ENCODE measurements around the gene TECPR2.

TECPR2 gene

DNA sequence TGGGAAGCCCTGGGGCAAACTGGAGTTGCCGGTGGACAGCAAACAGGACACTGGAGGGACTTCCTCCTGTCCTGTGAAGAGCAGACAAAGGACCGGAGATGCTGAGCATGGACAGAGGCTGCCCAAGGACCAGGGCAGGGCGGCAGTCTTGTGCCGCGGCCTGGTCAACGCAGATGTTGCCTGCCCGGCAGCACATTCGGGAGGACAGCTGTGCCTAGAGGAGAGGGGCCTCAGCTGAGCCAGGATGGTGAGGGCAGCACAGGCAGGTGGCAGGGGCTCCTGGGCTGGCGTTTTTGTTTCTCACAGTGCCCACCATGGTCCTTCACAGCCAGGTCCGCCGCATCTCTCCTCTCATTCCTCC, 133.6 kb downstream of the TECPR2 start:
- Histone ChIP-seq H3K9ac (ENCODE audit: low read length in 2 of 2) (no peak overlapping the region), H3K36me3 (ENCODE audit: control insufficient read depth in 2 of 2, insufficient read depth in 2 of 2, low read length in 2 of 2) (peaks cover 14 to 21% of the 10 kb centered on the region in 2 donors), H3K4me1 (ENCODE audit: control insufficient read depth, insufficient read depth, low read length) (peaks cover 6% of the 10 kb centered on the region), H3K9me3 (ENCODE audit: control insufficient read depth in 2 of 2, low read length in 2 of 2) (no peaks in the 10 kb centered on the region), H3K27ac (ENCODE audit: low read length) (no peak overlapping the region), H3K4me3 (ENCODE audit: low read length in 2 of 2) (no peak overlapping the region), H3K27me3 (ENCODE audit: control insufficient read depth in 1 of 2, insufficient read depth in 2 of 2, low read length in 2 of 2) (no peaks in the 10 kb centered on the region)

GRCh38 chr14:102496958-102497744, 134.4 kb downstream of the TECPR2 start:
- no peak overlapping the region for H3K4me3 ChIP-seq (ENCODE audit: low read length in 2 of 2)
- H3K27me3 ChIP-seq (ENCODE audit: control insufficient read depth in 1 of 2, insufficient read depth in 2 of 2, low read length in 2 of 2) = no peaks in the 10 kb centered on the region
- no peak overlapping the region for H3K27ac ChIP-seq (ENCODE audit: low read length)
- H3K4me1 ChIP-seq (ENCODE audit: control insufficient read depth, insufficient read depth, low read length) = peaks cover 6% of the 10 kb centered on the region
- no peaks in the 10 kb centered on the region for H3K9me3 ChIP-seq (ENCODE audit: control insufficient read depth in 2 of 2, low read length in 2 of 2)
- H3K36me3 ChIP-seq (ENCODE audit: control insufficient read depth in 2 of 2, insufficient read depth in 2 of 2, low read length in 2 of 2) = peaks cover 14 to 21% of the 10 kb centered on the region in 2 donors
- no peak overlapping the region for H3K9ac ChIP-seq (ENCODE audit: low read length in 2 of 2)

GRCh38 chr14:102497998-102498677, 135.4 kb downstream of the TECPR2 start:
- Histone ChIP-seq H3K4me3 (ENCODE audit: low read length in 2 of 2) (no peak overlapping the region), H3K4me1 (ENCODE audit: control insufficient read depth, insufficient read depth, low read length) (peaks cover 6% of the 10 kb centered on the region), H3K27ac (ENCODE audit: low read length) (no peak overlapping the region), H3K9me3 (ENCODE audit: control insufficient read depth in 2 of 2, low read length in 2 of 2) (no peaks in the 10 kb centered on the region), H3K36me3 (ENCODE audit: control insufficient read depth in 2 of 2, insufficient read depth in 2 of 2, low read length in 2 of 2) (peaks cover 14 to 21% of the 10 kb centered on the region in 2 donors), H3K9ac (ENCODE audit: low read length in 2 of 2) (no peak overlapping the region), H3K27me3 (ENCODE audit: control insufficient read depth in 1 of 2, insufficient read depth in 2 of 2, low read length in 2 of 2) (no peaks in the 10 kb centered on the region)

GRCh38 chr14:102498678-102499265, 136.0 kb downstream of the TECPR2 start:
- Histone ChIP-seq H3K27ac (ENCODE audit: low read length) (no peak overlapping the region), H3K27me3 (ENCODE audit: control insufficient read depth in 1 of 2, insufficient read depth in 2 of 2, low read length in 2 of 2) (no peaks in the 10 kb centered on the region), H3K4me3 (ENCODE audit: low read length in 2 of 2) (no peak overlapping the region), H3K4me1 (ENCODE audit: control insufficient read depth, insufficient read depth, low read length) (peaks cover 6% of the 10 kb centered on the region), H3K9me3 (ENCODE audit: control insufficient read depth in 2 of 2, low read length in 2 of 2) (no peaks in the 10 kb centered on the region), H3K36me3 (ENCODE audit: control insufficient read depth in 2 of 2, insufficient read depth in 2 of 2, low read length in 2 of 2) (peaks cover 14 to 21% of the 10 kb centered on the region in 2 donors), H3K9ac (ENCODE audit: low read length in 2 of 2) (no peak overlapping the region)

DNA sequence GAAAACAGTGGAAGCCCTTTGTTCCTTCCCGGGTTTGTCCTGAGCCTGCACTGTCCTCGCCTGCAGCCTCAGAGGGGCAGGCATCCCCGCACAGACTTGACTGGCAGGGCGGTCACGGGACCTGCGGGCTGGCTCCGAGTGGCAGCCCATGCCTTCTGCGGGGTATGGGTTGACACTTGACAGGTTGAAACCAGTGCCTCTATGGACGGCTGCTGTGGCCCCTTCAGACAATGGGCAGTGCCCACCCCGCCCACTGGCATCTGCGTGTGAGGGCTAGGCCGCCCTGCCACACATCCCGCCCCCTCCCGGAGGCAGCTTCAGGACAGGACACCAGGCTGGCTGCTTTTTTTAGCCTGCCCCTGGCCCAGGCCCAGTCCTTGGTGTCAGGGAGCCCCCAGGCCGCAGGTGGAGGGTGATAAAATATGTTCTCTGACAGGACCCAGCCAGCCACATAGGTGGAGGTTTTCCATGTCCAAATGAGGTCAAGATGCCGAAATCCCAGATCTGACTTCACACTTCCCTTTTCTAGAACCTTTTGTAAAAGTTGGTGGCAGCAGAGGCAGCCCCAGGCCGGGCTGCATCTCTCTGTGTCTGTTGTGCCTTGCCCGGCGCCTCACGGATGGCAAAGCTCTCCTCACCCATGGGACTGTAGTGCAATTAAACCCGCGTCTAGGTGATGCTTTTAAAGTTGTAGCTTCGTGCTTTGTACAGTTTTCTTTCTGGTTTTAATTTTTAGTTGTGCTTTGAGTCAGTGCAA, 136.8 kb downstream of the TECPR2 start:
- Histone ChIP-seq H3K9me3 (ENCODE audit: control insufficient read depth in 2 of 2, low read length in 2 of 2) (no peaks in the 10 kb centered on the region), H3K9ac (ENCODE audit: low read length in 2 of 2) (no peak overlapping the region), H3K4me1 (ENCODE audit: control insufficient read depth, insufficient read depth, low read length) (peaks cover 6% of the 10 kb centered on the region), H3K27ac (ENCODE audit: low read length) (peak overlapping the region; percentile 67), H3K36me3 (ENCODE audit: control insufficient read depth in 2 of 2, insufficient read depth in 2 of 2, low read length in 2 of 2) (peaks cover 14 to 21% of the 10 kb centered on the region in 2 donors), H3K27me3 (ENCODE audit: control insufficient read depth in 1 of 2, insufficient read depth in 2 of 2, low read length in 2 of 2) (no peaks in the 10 kb centered on the region), H3K4me3 (ENCODE audit: low read length in 2 of 2) (no peak overlapping the region)

DNA sequence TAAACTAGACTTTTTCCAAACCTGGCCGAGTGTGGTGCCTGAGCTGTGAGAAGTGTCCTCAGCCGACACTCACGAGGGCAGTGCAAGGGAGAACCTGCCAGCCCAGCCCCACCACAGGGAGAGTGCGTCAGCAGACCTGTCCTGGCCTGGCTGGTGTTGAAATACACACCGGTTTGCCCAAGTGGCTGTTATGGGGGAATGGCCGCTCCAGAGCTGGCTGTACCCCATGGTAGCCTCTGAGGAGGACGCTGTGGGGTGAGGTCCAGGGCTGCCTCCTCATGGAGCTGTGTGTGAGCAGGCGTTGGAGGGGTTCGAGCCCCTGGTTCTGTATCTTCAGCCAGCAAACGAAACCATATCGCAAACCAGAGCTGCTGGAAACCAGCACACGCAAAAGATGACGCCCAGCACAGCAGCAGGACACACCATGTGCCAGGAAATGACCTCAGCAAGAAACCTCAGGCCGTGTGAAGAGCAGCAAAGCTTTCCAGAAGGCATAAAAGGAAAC, 137.5 kb downstream of the TECPR2 start:
- Histone ChIP-seq H3K4me3 (ENCODE audit: low read length in 2 of 2) (no peak overlapping the region), H3K27me3 (ENCODE audit: control insufficient read depth in 1 of 2, insufficient read depth in 2 of 2, low read length in 2 of 2) (no peaks in the 10 kb centered on the region), H3K9me3 (ENCODE audit: control insufficient read depth in 2 of 2, low read length in 2 of 2) (no peaks in the 10 kb centered on the region), H3K9ac (ENCODE audit: low read length in 2 of 2) (peak overlapping the region in 1 of 2 donors; percentile 21), H3K4me1 (ENCODE audit: control insufficient read depth, insufficient read depth, low read length) (peaks cover 6% of the 10 kb centered on the region), H3K27ac (ENCODE audit: low read length) (peak overlapping the region; percentile 67), H3K36me3 (ENCODE audit: control insufficient read depth in 2 of 2, insufficient read depth in 2 of 2, low read length in 2 of 2) (peaks cover 14 to 21% of the 10 kb centered on the region in 2 donors)

- Histone ChIP-seq H3K36me3 (ENCODE audit: control insufficient read depth in 2 of 2, insufficient read depth in 2 of 2, low read length in 2 of 2) (peaks cover 14 to 21% of the 10 kb centered on the region in 2 donors), H3K27me3 (ENCODE audit: control insufficient read depth in 1 of 2, insufficient read depth in 2 of 2, low read length in 2 of 2) (no peaks in the 10 kb centered on the region), H3K9ac (ENCODE audit: low read length in 2 of 2) (no peak overlapping the region), H3K4me3 (ENCODE audit: low read length in 2 of 2) (no peak overlapping the region), H3K9me3 (ENCODE audit: control insufficient read depth in 2 of 2, low read length in 2 of 2) (no peaks in the 10 kb centered on the region), H3K4me1 (ENCODE audit: control insufficient read depth, insufficient read depth, low read length) (peaks cover 6% of the 10 kb centered on the region), H3K27ac (ENCODE audit: low read length) (peak overlapping the region; percentile 67)
Observed at GRCh38 chr14:102500713-102501112, 138.0 kb downstream of the TECPR2 start.

DNA sequence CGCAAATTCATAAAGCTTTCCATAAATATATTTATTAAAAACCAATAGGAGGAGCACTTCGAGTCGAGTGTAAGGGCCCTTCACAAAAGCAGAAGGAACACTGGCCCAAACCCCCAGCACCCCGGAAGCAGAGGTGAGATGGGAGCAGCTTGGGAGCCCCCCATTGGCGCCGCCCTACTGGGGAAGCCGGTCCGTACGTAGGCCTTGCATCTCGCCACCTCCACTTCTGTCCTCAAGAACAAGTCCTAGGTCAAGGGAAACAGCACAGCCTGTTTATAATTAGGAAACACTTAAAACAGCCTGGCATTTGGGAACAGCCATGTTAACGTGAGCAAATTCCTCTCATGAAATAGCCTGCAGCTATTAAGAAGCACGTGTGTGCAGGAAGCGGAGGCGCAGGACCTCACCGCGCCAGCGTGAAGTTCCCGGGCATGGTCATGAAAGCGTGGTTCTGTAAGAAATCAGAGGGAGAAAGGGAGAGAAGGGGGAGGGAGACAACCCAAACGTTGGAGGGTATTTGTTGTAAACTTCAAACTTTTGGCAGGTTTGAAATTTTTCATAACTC, 139.1 kb downstream of the TECPR2 start:
- H3K27ac ChIP-seq (ENCODE audit: low read length) = no peak overlapping the region
- no peaks in the 10 kb centered on the region for H3K9me3 ChIP-seq (ENCODE audit: control insufficient read depth in 2 of 2, low read length in 2 of 2)
- no peak overlapping the region for H3K4me3 ChIP-seq (ENCODE audit: low read length in 2 of 2)
- H3K4me1 ChIP-seq (ENCODE audit: control insufficient read depth, insufficient read depth, low read length) = peaks cover 6% of the 10 kb centered on the region
- peaks cover 14 to 21% of the 10 kb centered on the region in 2 donors for H3K36me3 ChIP-seq (ENCODE audit: control insufficient read depth in 2 of 2, insufficient read depth in 2 of 2, low read length in 2 of 2)
- no peaks in the 10 kb centered on the region for H3K27me3 ChIP-seq (ENCODE audit: control insufficient read depth in 1 of 2, insufficient read depth in 2 of 2, low read length in 2 of 2)
- H3K9ac ChIP-seq (ENCODE audit: low read length in 2 of 2) = no peak overlapping the region

DNA sequence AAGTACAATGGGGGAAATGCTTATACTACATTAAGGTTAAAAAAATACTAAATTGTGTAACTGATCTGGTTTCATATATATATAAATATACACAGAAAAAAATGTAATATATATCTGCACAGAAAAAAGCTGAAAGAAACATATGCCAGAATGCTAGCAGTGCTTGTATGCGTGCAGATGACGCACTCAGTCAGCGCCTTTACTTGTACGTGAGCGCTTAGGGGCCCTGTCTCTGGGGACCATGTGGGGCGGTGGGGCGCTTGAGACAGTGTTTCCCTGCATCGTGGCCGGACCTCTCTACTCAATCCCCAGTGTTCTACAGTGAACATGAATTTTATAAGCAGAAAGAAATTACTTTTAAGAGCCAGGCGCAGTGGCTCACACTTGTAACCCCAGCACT, 139.8 kb downstream of the TECPR2 start:
- no peak overlapping the region for H3K4me3 ChIP-seq (ENCODE audit: low read length in 2 of 2)
- H3K4me1 ChIP-seq (ENCODE audit: control insufficient read depth, insufficient read depth, low read length) = peaks cover 6% of the 10 kb centered on the region
- no peaks in the 10 kb centered on the region for H3K27me3 ChIP-seq (ENCODE audit: control insufficient read depth in 1 of 2, insufficient read depth in 2 of 2, low read length in 2 of 2)
- H3K27ac ChIP-seq (ENCODE audit: low read length) = no peak overlapping the region
- no peaks in the 10 kb centered on the region for H3K9me3 ChIP-seq (ENCODE audit: control insufficient read depth in 2 of 2, low read length in 2 of 2)
- H3K9ac ChIP-seq (ENCODE audit: low read length in 2 of 2) = no peak overlapping the region
- H3K36me3 ChIP-seq (ENCODE audit: control insufficient read depth in 2 of 2, insufficient read depth in 2 of 2, low read length in 2 of 2) = peaks cover 14 to 21% of the 10 kb centered on the region in 2 donors

Data from stomach smooth muscle (tissue), 2 donors.